ENCODE measurements around the gene ASGR1.
"Not testable (repeated sequence)": the region's sequence is repeated elsewhere in the genome, so short reads cannot be mapped to it uniquely, and the experiment has no call there.

The ASGR1 gene

GRCh38 chr17:7173687-7174602 is 5.2 kb downstream of the ASGR1 start:
- no peak for DNase-seq (ENCODE audit: insufficient read length, low spot score)
- no peak for FAIRE-seq
- TF ChIP-seq POLR2A (IDR thresholded peaks at IDR 0.05; ENCODE audit: low read depth, low read length) = no peak

DNA sequence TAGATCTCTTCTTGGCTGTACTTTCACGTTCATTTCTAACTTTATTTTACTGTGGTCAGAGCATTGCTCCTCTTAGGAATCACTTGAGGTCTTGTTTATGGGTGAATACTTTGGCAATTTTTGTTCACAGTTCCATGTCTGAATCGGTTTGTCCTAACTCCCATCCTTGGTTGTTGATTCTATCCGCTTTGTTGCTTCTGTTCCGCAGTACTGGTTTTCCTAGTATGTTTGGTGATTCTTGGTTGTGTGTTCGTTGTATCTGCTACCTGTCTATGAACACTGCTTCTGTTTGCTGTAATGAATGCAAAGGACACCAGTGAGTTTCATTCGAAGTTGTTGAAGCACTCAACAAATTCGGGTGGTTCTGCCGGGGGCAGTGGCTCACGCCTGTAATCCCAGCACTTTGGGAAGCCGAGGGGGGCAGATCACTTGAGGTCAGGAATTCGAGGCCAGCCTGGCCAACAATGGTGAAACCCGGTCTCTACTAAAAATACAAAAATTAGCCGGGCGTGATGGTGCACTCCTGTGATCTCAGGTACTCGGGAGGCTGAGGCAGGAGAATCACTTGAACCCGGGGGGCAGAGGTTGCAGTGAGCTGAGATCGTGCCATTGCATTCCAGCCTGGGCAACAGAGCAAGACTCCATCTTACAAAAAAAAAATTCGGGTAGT is 6.5 kb downstream of the ASGR1 start:
- DNase-seq (ENCODE audit: insufficient read length, low spot score); FAIRE-seq: not testable (repeated sequence)

DNA sequence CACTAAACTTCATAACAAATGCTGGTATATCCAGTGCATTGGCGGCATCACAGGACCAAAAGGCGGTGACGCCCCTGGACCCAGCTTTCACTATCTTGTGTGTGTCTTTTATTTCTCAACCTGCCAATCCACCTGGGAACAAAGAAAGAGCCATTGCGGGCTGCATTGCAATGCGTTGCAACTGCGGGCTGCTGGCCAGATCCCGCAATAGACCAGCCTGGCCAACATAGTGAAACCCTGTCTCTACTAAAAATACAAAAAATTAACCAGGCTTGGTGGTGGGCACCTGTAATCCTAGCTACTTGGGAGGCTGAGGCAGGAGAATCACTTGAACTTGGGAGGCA is 9.6 kb downstream of the ASGR1 start:
- DNase-seq (ENCODE audit: insufficient read length, low spot score); FAIRE-seq: not testable (repeated sequence)

- not testable (repeated sequence) for DNase-seq (ENCODE audit: insufficient read length, low spot score); FAIRE-seq
Measured at GRCh38 chr17:7168841-7169564, 10.2 kb downstream of the ASGR1 start.

- FAIRE-seq (no peak), DNase-seq (ENCODE audit: insufficient read length, low spot score) (no peak)
- TF ChIP-seq POLR2A (IDR thresholded peaks at IDR 0.05; ENCODE audit: low read depth, low read length) = no peak
Measured at GRCh38 chr17:7167832-7168231, 11.3 kb downstream of the ASGR1 start.

DNA sequence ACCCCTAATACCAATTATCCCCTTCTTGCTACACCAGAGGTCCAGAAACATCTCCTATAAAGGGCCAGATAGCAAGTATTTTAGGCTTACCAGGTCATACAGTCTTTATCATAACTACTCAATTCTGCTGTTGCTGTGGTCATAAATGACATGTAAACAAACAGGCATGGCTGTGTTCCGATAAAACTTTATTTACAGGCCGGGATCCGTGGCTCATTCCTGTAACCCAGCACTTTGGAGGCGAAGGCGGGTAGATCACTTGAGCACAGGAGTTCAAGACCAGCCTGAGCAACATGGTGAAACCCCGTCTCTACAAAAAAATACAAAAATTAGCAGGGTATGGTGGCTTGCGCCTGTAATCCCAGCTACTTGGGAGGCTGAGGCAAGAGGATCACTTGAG is 12.3 kb downstream of the ASGR1 start:
- no peak for TF ChIP-seq POLR2A (IDR thresholded peaks at IDR 0.05; ENCODE audit: low read depth, low read length)
- DNase-seq (ENCODE audit: insufficient read length, low spot score) (no peak), FAIRE-seq (no peak)

DNA sequence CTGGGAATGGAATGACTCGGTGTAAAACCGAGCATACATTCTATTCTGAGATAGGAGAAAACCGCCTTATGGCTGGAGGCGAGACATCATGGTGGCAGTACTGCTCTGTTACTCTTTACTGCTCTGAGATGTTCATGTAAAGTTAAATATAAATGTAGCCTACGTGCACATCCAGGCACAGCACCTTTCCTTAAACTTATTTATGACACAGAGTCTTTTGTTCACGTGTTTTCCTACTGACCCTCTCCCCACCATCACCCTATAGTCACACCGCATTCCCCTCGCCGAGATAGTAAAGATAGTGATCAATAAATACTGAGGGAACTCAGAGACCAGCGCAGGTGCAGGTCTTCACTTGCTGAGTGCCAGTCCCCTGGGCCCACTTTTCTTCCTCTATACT is 19.6 kb downstream of the ASGR1 start:
- not testable (repeated sequence) for DNase-seq (ENCODE audit: insufficient read length, low spot score); FAIRE-seq

GRCh38 chr17:7158424-7158823 is 20.7 kb downstream of the ASGR1 start:
- not testable (repeated sequence) for DNase-seq (ENCODE audit: insufficient read length, low spot score); FAIRE-seq

- FAIRE-seq = no peak
Measured at GRCh38 chr17:7156342-7156940, 22.7 kb downstream of the ASGR1 start.

GRCh38 chr17:7147772-7148171 is 31.4 kb downstream of the ASGR1 start:
- no peak for FAIRE-seq
- TF ChIP-seq POLR2A (IDR thresholded peaks at IDR 0.05; ENCODE audit: low read depth, low read length) = no peak
- DNase-seq (ENCODE audit: insufficient read length, low spot score) = no peak

More at GRCh38 chr17:7156342-7156940, 22.7 kb downstream of the ASGR1 start:
- no peak for TF ChIP-seq POLR2A (IDR thresholded peaks at IDR 0.05; ENCODE audit: low read depth, low read length)
- DNase-seq (ENCODE audit: insufficient read length, low spot score) = no peak

DNA sequence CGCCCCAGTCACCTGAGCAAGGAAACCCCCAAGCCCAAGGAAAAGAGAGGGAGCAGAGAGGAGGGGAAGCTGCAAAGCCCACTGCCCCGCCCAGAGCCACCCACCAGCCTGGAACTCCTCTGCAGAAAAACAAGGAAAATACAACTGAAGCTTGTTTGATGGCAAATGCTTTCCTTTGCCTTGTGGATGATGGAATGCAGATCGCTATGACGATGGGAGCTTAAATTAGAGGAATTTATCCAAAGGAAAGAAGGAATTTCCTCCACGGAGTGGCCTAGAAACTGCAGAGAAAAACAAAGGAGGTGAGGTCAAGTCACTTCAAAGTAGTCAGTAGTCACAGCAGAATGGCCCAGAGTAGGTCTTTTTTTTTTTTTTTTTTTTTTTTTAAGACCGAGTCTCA is 33.1 kb downstream of the ASGR1 start:
- no peak for FAIRE-seq
- TF ChIP-seq POLR2A (IDR thresholded peaks at IDR 0.05; ENCODE audit: low read depth, low read length) = no peak
- no peak for DNase-seq (ENCODE audit: insufficient read length, low spot score)

- TF ChIP-seq POLR2A (IDR thresholded peaks at IDR 0.05; ENCODE audit: low read depth, low read length) = no peak
- DNase-seq (ENCODE audit: insufficient read length, low spot score) (no peak), FAIRE-seq (no peak)
Measured at GRCh38 chr17:7144213-7144612, 35.0 kb downstream of the ASGR1 start.

DNA sequence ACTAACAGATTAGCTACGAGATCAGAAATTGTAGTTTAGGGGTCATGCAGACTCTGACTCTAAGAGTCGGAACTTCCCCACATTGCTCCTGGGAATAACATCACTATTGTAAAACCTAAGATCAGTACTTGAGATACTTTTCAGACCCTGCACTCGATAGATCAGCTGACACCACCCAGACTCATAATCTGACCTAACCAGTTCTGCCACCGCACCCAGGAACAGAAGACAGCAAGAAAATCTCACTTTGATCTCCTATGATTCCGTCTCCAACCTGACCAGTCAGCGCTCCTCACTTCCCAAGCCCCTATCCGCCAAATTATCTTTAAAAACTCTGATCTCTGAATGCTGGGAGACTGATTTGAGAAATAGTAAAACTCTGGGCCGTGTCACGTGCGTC is 37.3 kb downstream of the ASGR1 start:
- no peak for FAIRE-seq
- no peak for TF ChIP-seq POLR2A (IDR thresholded peaks at IDR 0.05; ENCODE audit: low read depth, low read length)
- no peak for DNase-seq (ENCODE audit: insufficient read length, low spot score)

- no peak for DNase-seq (ENCODE audit: insufficient read length, low spot score)
- FAIRE-seq = no peak
- TF ChIP-seq POLR2A (IDR thresholded peaks at IDR 0.05; ENCODE audit: low read depth, low read length) = no peak
Measured at GRCh38 chr17:7139400-7139799, 39.8 kb downstream of the ASGR1 start.
